ENCODE data around the gene FER. TPM values are rescaled to one million over a fixed set of nuclear protein-coding genes. Genes with fewer than 3 reads are reported as not detected.

The FER gene
- total and polyA plus RNA-seq, 2 of the 8 experiments (the other 6 are each of a cell fraction or from before 2014, with no cell fraction given), result 1.3 to 15.8 TPM

DNA sequence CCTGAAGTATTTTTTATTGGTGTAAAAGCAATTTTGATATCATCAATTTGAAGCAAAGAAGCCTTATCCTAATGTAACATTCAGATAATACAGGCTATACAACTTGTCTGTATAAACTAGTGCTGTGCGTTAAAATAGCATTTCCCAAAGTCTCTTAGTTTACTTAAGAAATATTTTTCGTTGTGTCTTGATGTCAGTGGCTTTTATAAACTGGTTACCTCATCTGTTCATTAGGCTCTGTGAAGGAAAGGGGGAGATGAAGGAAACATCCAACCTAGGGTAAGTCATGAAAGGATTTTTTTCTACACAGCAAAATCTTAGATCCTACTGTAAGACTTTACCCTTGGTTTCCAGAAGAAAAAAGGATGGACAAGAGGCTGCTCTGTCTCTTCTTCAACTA, 389.2 kb downstream of the FER start:
- no peak overlapping the region for H3K9ac ChIP-seq (replicated peaks in 1 of 4; ENCODE audit: extremely low read depth in 1 of 4, low read depth in 3 of 4, low read length in 3 of 4)
- no peak overlapping the region for H4K8ac ChIP-seq (ENCODE audit: extremely low read depth, insufficient read depth, low read length)
- no peaks in the 10 kb centered on the region for H4K20me1 ChIP-seq (replicated peaks in 1 of 2; ENCODE audit: control insufficient read depth in 1 of 2, insufficient read depth in 2 of 2, low read length in 2 of 2)
- H3K4me2 ChIP-seq (ENCODE audit: insufficient read depth in 1 of 2, low read depth in 2 of 2, low read length in 2 of 2), result no peak overlapping the region
- no peak overlapping the region for H4K5ac ChIP-seq (ENCODE audit: insufficient read length, low read depth, low read length)
- ChIA-PET POLR2A (ENCODE audit: partially characterized antibody) (no interaction called here), CTCF (ENCODE audit: partially characterized antibody) (no interaction called here)
- no peaks in the 10 kb centered on the region for H3K79me2 ChIP-seq (ENCODE audit: control insufficient read depth in 1 of 2, insufficient read depth in 2 of 2, low read length in 2 of 2)
- no peak for DNase-seq (ENCODE audit: low read depth in 1 of 2, low spot score in 2 of 2)
- H4K91ac ChIP-seq (replicated peaks; ENCODE audit: insufficient read length, low read length), result no peak overlapping the region
- no peak overlapping the region for H2BK120ac ChIP-seq (replicated peaks; ENCODE audit: low read depth, low read length)
- H2AFZ ChIP-seq (ENCODE audit: low read length), result no peak overlapping the region
- H3K56ac ChIP-seq (replicated peaks; ENCODE audit: insufficient read length, low read depth, low read length), result no peak overlapping the region
- no peak for FAIRE-seq
- no peak overlapping the region for H3K4ac ChIP-seq (replicated peaks; ENCODE audit: insufficient read length, low read depth, low read length)
- no peaks in the 10 kb centered on the region for H3K4me1 ChIP-seq (replicated peaks in 1 of 4; ENCODE audit: control insufficient read depth in 3 of 4, insufficient read depth in 4 of 4, low read length in 3 of 4)
- H2BK20ac ChIP-seq (ENCODE audit: low read length), result no peak overlapping the region
- H3K23ac ChIP-seq (ENCODE audit: insufficient read length), result no peak overlapping the region
- H3K36me3 ChIP-seq (ENCODE audit: control insufficient read depth in 2 of 4, insufficient read depth in 4 of 4, low read length in 3 of 4), result no peaks in the 10 kb centered on the region
- H3K18ac ChIP-seq (ENCODE audit: extremely low read depth, low read length), result no peak overlapping the region
- H3K14ac ChIP-seq (ENCODE audit: insufficient read length), result no peak overlapping the region
- no peak overlapping the region for H2AK5ac ChIP-seq (ENCODE audit: low read depth, low read length)
- no peak overlapping the region for H2BK5ac ChIP-seq (ENCODE audit: low read depth, low read length)
- H2BK15ac ChIP-seq (ENCODE audit: low read length), result no peak overlapping the region
- no peak overlapping the region for H3K27ac ChIP-seq (ENCODE audit: low read depth, low read length)
- no peak overlapping the region for H3K4me3 ChIP-seq (ENCODE audit: extremely low read depth in 1 of 4, insufficient read depth in 2 of 4, low read depth in 3 of 4, low read length in 4 of 4)
- no peaks in the 10 kb centered on the region for H3K27me3 ChIP-seq (replicated peaks in 1 of 4; ENCODE audit: control insufficient read depth in 3 of 4, extremely low read depth in 1 of 4, insufficient read depth in 3 of 4, low read length in 3 of 4)
- no peak overlapping the region for H2BK12ac ChIP-seq (ENCODE audit: low read depth, low read length)
- TF ChIP-seq TEAD4 (IDR thresholded peaks at IDR 0.05; ENCODE audit: low read depth, low read length) (no peak), YY1 (IDR thresholded peaks at IDR 0.05; ENCODE audit: low read depth, low read length) (no peak)
- 93% methylated on average over 2 of the region's 2 CpGs; no CpG with 5 or more reads in 1 of the 2 experiments for WGBS, 2 experiments (ENCODE audit: extremely low coverage in 1 of 2, insufficient coverage in 1 of 2, insufficient read length in 1 of 2, insufficient replicate concordance in 2 of 2, low coverage in 1 of 2, low lambda C conversion rate in 2 of 2, missing lambda C conversion rate in 1 of 2)
- H3K23me2 ChIP-seq (ENCODE audit: low read depth, low read length), result no peaks in the 10 kb centered on the region
- no peaks in the 10 kb centered on the region for H3K9me3 ChIP-seq (ENCODE audit: insufficient read depth in 2 of 2, low read depth in 1 of 2, low read length in 1 of 2)
- no peaks in the 10 kb centered on the region for H3K79me1 ChIP-seq (ENCODE audit: low read depth, low read length)
